Mucosa of descending colon (tissue), 3 donors: Measurements from ENCODE around the gene NIPAL4. TPM values are rescaled to one million over a fixed set of nuclear protein-coding genes. Genes with fewer than 3 reads are reported as not detected.

Source experiments
- ATAC-seq: fragments of 200-7000 bp; cut with Tn5 transposase; one replicate; pipeline ENCODE4 v1.9.1; 2020; ENCODE audit warnings: mild to moderate bottlenecking, moderate library complexity
- DNase-seq, 3 donors: peaks; one replicate each; pipeline ENCODE4 v3.0.0-alpha.2; 2020
- H3K36me3 ChIP-seq: fragments of 200-600 bp; one replicate; pipeline ENCODE4 v1.8.0; 2021; ENCODE audit warnings: low read depth, mild to moderate bottlenecking
- H3K4me1 ChIP-seq: fragments of 200-600 bp; one replicate; pipeline ENCODE4 v1.8.0; 2021; ENCODE audit warnings: low read depth, mild to moderate bottlenecking
- H3K4me3 ChIP-seq: fragments of 200-600 bp; one replicate; pipeline ENCODE4 v1.8.0; 2021; ENCODE audit warnings: mild to moderate bottlenecking
- H3K9me3 ChIP-seq: fragments of 200-600 bp; one replicate; pipeline ENCODE4 v1.8.0; 2021; ENCODE audit warnings: mild to moderate bottlenecking
- CTCF ChIP-seq: fragments of 200-600 bp; IDR thresholded peaks from one replicate; pipeline ENCODE4 v1.8.0; 2022; ENCODE audit warnings: antibody characterized with exemption, mild to moderate bottlenecking
- intact Hi-C, 2 donors: fragments of 100-400 bp; cut with DNase I in 1 of 2; cut with micrococcal nuclease in 1 of 2; formaldehyde crosslinking; loops; one replicate each; pipeline versions ENCODE4 v1.11.0 to v1.11.1; 2022; cut with DNase I, micrococcal nuclease
- total RNA-seq, 3 donors: library from RNA; stranded (reverse); fragmentation: NEBNext Ultra II Directional in 2 of 3; extraction: Animal tissue kit (Norgen Biotek cat#: 25700) in 2 of 3; gene quantifications; one replicate each; pipeline versions ENCODE4 v1.2.1 to v1.2.4, GENCODE V29; 2021 to 2023
- donor health status: DM: no; HTN: no; CAD: no; lungs with moderate emphysema.
- donor health status: DM: no; HTN: no; CAD: no.
- donor health status: DM: no; HTN: yes; CAD: no.

NIPAL4 gene
- total RNA-seq, 3 donors from 2014 or later = 0.70 to 3.2 TPM; not detected in 1

GRCh38 chr5:157516006-157516405 lies 56.0 kb downstream of the NIPAL4 start:
- no peak overlapping the region for H3K4me3 ChIP-seq
- ATAC-seq = no peak
- no peak for DNase-seq
- no peaks in the 10 kb centered on the region for H3K36me3 ChIP-seq
- H3K4me1 ChIP-seq = peaks cover 4% of the 10 kb centered on the region
- no peaks in the 10 kb centered on the region for H3K9me3 ChIP-seq
- no peak for TF ChIP-seq CTCF
- intact Hi-C loops = no loop called here

DNA sequence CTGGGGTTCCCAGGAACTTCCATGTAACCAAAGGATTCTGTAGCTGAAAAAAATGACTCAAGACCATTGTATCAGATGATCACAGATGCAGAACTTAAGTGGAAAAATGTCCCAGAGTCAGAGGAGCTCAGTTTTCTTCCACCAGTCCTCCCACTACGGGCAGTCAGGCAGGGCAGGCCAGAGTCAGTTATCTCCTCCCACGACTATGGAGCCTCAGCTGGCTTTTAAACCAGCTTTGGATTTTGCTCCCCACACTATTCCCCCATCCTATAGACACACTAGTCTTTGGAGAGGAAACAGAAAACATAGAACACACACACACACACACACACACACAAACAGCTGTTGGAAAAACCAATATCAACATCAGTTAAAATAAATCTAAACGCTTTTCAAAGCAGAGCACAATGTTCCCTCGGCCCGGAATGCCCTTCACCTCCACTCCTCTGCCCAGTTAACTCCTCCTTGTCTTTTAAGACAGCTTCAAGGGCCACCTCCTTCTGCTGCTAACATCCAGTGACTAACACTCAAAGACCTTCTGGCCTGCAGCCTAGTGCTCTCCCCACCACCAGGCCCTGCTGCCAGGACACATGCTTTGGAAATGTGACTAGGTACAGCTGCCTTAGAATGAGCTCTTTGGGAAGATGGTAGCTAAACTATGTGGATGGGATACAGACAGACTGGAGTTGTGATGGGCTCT lies 56.8 kb downstream of the NIPAL4 start:
- TF ChIP-seq CTCF = no peak
- intact Hi-C loops = no loop called here
- Histone ChIP-seq H3K9me3 (no peaks in the 10 kb centered on the region), H3K4me3 (no peak overlapping the region), H3K36me3 (no peaks in the 10 kb centered on the region), H3K4me1 (peaks cover 4% of the 10 kb centered on the region)
- DNase-seq (no peak), ATAC-seq (peak; percentile 42)

- peaks cover 4% of the 10 kb centered on the region for H3K4me1 ChIP-seq
- no peaks in the 10 kb centered on the region for H3K9me3 ChIP-seq
- intact Hi-C loops = no loop called here
- no peak overlapping the region for H3K4me3 ChIP-seq
- DNase-seq (no peak), ATAC-seq (no peak)
- H3K36me3 ChIP-seq = no peaks in the 10 kb centered on the region
- no peak for TF ChIP-seq CTCF
Measured at GRCh38 chr5:157518963-157519362, 59.0 kb downstream of the NIPAL4 start.

- no peak for ATAC-seq
- Histone ChIP-seq H3K4me3 (no peak overlapping the region), H3K9me3 (no peaks in the 10 kb centered on the region), H3K36me3 (no peaks in the 10 kb centered on the region), H3K4me1 (peaks cover 4% of the 10 kb centered on the region)
- DNase-seq = no peak
- intact Hi-C loops = no loop called here
- TF ChIP-seq CTCF = no peak
Measured at GRCh38 chr5:157519579-157520253, 59.7 kb downstream of the NIPAL4 start.

DNA sequence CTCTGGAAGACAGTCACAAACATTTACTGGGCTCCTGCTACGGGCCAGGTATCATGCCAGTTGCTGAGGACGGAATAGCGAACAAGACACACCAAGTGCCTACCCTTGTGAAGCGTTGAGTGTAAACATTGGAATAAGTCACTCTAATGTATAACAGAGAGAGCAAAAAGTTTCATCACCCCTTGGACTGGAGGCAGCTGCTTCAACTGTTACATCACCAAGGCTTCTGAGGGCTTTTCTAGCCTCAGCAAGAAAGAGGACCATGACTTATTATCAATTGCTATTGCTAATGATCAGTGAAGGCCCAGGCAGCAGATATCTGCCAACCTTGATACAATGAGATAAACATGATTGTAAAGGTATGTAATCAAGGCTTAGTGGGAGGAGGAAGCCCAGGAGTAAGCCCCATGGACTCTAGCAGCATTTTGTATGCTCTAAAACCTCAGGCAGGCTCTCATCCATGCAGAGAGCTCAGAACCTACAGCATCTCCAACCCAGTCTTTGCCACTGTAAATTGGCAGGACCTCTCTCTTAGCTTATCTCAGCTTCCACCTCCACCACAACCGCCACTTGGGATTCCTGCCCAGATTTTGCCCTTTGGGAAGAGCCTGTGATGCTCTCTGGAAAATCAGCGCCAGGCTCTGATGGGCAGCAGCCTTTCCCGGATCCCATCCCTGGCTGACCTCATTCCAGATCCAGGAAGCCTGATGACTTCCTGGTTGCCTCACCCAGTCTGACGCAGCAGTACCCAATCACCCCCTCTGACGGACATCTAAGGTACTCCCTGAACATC lies 61.1 kb downstream of the NIPAL4 start:
- intact Hi-C loops = no loop called here
- Histone ChIP-seq H3K36me3 (no peaks in the 10 kb centered on the region), H3K4me3 (no peak overlapping the region), H3K4me1 (peaks cover 1% of the 10 kb centered on the region), H3K9me3 (no peaks in the 10 kb centered on the region)
- peak; percentile 85 for ATAC-seq
- DNase-seq = no peak
- TF ChIP-seq CTCF = no peak
